GM12874 (cell line): ENCODE results near the gene CYP1A2.
A peak's percentile ranks its signal among the peaks of the same experiment; 100 is the strongest.

ENCODE experiments used
- CTCF ChIP-seq: IDR thresholded peaks from 2 replicates; pipeline ENCODE4 v1.5.1; 2011; ENCODE audit warnings: low read depth, mild to moderate bottlenecking, control low read depth, low read length, moderate library complexity; ENCODE audit not compliant: insufficient read depth

Gene CYP1A2

GRCh38 chr15:74781431-74782258 is 33.0 kb downstream of the CYP1A2 start, which contains the start of gene CSK:
CSK (plus strand) TSS chr15:74782080; CDS start chr15:74798298, 16,218 bp downstream.
- peak; percentile 75 for TF ChIP-seq CTCF

GRCh38 chr15:74782259-74783071 is 33.8 kb downstream of the CYP1A2 start:
- TF ChIP-seq CTCF: no peak

GRCh38 chr15:74783072-74783807 is 34.6 kb downstream of the CYP1A2 start:
- no peak for TF ChIP-seq CTCF

- TF ChIP-seq CTCF: no peak
Measured at GRCh38 chr15:74783808-74784175, 35.1 kb downstream of the CYP1A2 start.

- peak; percentile 34 for TF ChIP-seq CTCF
Measured at GRCh38 chr15:74784426-74785193, 36.0 kb downstream of the CYP1A2 start.

GRCh38 chr15:74785194-74786032 is 36.8 kb downstream of the CYP1A2 start:
- TF ChIP-seq CTCF: no peak
